H9 (cell line): ENCODE measurements around the gene SAV1. TPM values are rescaled to one million over a fixed set of nuclear protein-coding genes. Genes with fewer than 3 reads are reported as not detected.

ENCODE experiments used
- DNase-seq: peaks from one replicate; pipeline ENCODE4 v3.0.0-alpha.2; 2017
- H2AFZ ChIP-seq: one replicate; pipeline ENCODE4 v1.6.1; 2013; ENCODE audit warnings: mild to moderate bottlenecking, low read length, control low read depth, moderate library complexity
- H2AK5ac ChIP-seq: 2 replicates; pipeline ENCODE4 v1.6.1; 2013; ENCODE audit warnings: low read length, control low read depth, mixed read lengths; ENCODE audit not compliant: insufficient read length
- H2BK120ac ChIP-seq: one replicate; pipeline ENCODE4 v1.6.1; 2013; ENCODE audit warnings: low read depth, mild to moderate bottlenecking, low read length, control low read depth, inconsistent platforms; ENCODE audit not compliant: poor library complexity, severe bottlenecking
- H2BK12ac ChIP-seq: 2 replicates; pipeline ENCODE4 v1.6.1; 2013; ENCODE audit warnings: low read length, control low read depth, mixed read lengths, low read depth; ENCODE audit not compliant: insufficient read length
- H2BK15ac ChIP-seq: 2 replicates; pipeline ENCODE4 v1.6.1; 2013; ENCODE audit warnings: low read depth, low read length, control low read depth
- H2BK20ac ChIP-seq: one replicate; pipeline ENCODE4 v1.6.1; 2013; ENCODE audit warnings: low read depth, mild to moderate bottlenecking, low read length, control low read depth, inconsistent platforms; ENCODE audit not compliant: poor library complexity, severe bottlenecking
- H2BK5ac ChIP-seq: 2 replicates; pipeline ENCODE4 v1.6.1; 2013; ENCODE audit warnings: low read length, control low read depth, mixed read lengths; ENCODE audit not compliant: insufficient read length
- H3K14ac ChIP-seq: 2 replicates; pipeline ENCODE4 v1.6.1; 2013; ENCODE audit warnings: low read length, control low read depth; ENCODE audit not compliant: insufficient read depth
- H3K18ac ChIP-seq: 2 replicates; pipeline ENCODE4 v1.6.1; 2013; ENCODE audit warnings: low read depth, mild to moderate bottlenecking, mixed read lengths, low read length, control low read depth; ENCODE audit not compliant: insufficient read length
- H3K23ac ChIP-seq: 2 replicates; pipeline ENCODE4 v1.6.1; 2013; ENCODE audit warnings: low read length, control low read depth, mixed read lengths, low read depth; ENCODE audit not compliant: insufficient read length
- H3K23me2 ChIP-seq: 2 replicates; pipeline ENCODE4 v1.6.1; 2013; ENCODE audit warnings: low read depth, mild to moderate bottlenecking, mixed read lengths, low read length, control low read depth; ENCODE audit not compliant: insufficient read length, poor library complexity, severe bottlenecking
- H3K27ac ChIP-seq: 2 replicates; pipeline ENCODE4 v1.5.1; 2013; ENCODE audit warnings: low read length, control low read depth, mixed read lengths, low read depth; ENCODE audit not compliant: insufficient read length
- H3K27me3 ChIP-seq: 2 replicates; pipeline ENCODE4 v1.6.1; 2013; ENCODE audit warnings: low read length, control low read depth, inconsistent platforms; ENCODE audit not compliant: insufficient read depth
- H3K4ac ChIP-seq: 2 replicates; pipeline ENCODE4 v1.6.1; 2013; ENCODE audit warnings: low read depth, mild to moderate bottlenecking, control low read depth, inconsistent platforms, low read length, moderate library complexity
- H3K4me1 ChIP-seq: 2 replicates; pipeline ENCODE4 v1.6.1; 2013; ENCODE audit warnings: low read length, control low read depth, inconsistent platforms; ENCODE audit not compliant: insufficient read depth
- H3K4me2 ChIP-seq: 2 replicates; pipeline ENCODE4 v1.6.1; 2013; ENCODE audit warnings: low read length, control low read depth, mixed read lengths; ENCODE audit not compliant: insufficient read length, insufficient read depth
- H3K56ac ChIP-seq: 2 replicates; pipeline ENCODE4 v1.6.1; 2013; ENCODE audit warnings: low read depth, mild to moderate bottlenecking, mixed read lengths, low read length, control low read depth; ENCODE audit not compliant: insufficient read length
- H3K79me1 ChIP-seq: 2 replicates; pipeline ENCODE4 v1.6.1; 2013; ENCODE audit warnings: low read depth, mild to moderate bottlenecking, moderate library complexity, low read length, control low read depth, inconsistent platforms; ENCODE audit not compliant: insufficient read depth, poor library complexity, severe bottlenecking
- H3K79me2 ChIP-seq: 2 replicates; pipeline ENCODE4 v1.6.1; 2013; ENCODE audit warnings: low read length, control low read depth, inconsistent platforms; ENCODE audit not compliant: insufficient read depth
- H3K9ac ChIP-seq: 2 replicates; pipeline ENCODE4 v1.6.1; 2013; ENCODE audit warnings: low read length, control low read depth, mixed read lengths; ENCODE audit not compliant: insufficient read length; ENCODE audit errors: extremely low read depth
- H3K9me3 ChIP-seq: one replicate; pipeline ENCODE4 v1.6.1; 2013; ENCODE audit warnings: low read depth, low read length, inconsistent platforms; ENCODE audit not compliant: control insufficient read depth
- H3T11ph ChIP-seq: one replicate; pipeline ENCODE4 v1.6.1; 2013; ENCODE audit warnings: mild to moderate bottlenecking, low read length, control low read depth, inconsistent platforms
- H4K20me1 ChIP-seq: one replicate; pipeline ENCODE4 v1.6.1; 2013; ENCODE audit not compliant: control insufficient read depth, insufficient read length, insufficient read depth
- H4K5ac ChIP-seq: 2 replicates; pipeline ENCODE4 v1.6.1; 2013; ENCODE audit warnings: low read depth, mild to moderate bottlenecking, mixed read lengths, low read length, control low read depth; ENCODE audit not compliant: insufficient read length
- H4K8ac ChIP-seq: replicated peaks from 2 replicates; pipeline ENCODE4 v1.6.1; 2013; ENCODE audit warnings: low read length, control low read depth, mixed read lengths, low read depth; ENCODE audit not compliant: insufficient read length
- H4K91ac ChIP-seq: 2 replicates; pipeline ENCODE4 v1.6.1; 2013; ENCODE audit warnings: low read depth, mild to moderate bottlenecking, moderate library complexity, mixed read lengths, low read length, control low read depth; ENCODE audit not compliant: insufficient read length
- H3K27ac Mint-ChIP-seq, 3 experiments: 2 replicates in 2 of 3; 3 replicates in 1 of 3; pipeline ENCODE4 v1.8.0; 2020 to 2021; ENCODE audit warnings: mixed read lengths in 3 of 3, mild to moderate bottlenecking in 1 of 3, moderate library complexity in 1 of 3
- H3K27me3 Mint-ChIP-seq: 2 replicates; pipeline ENCODE4 v1.8.0; 2021; ENCODE audit warnings: low read depth, mild to moderate bottlenecking, moderate library complexity, mixed read lengths
- H3K36me3 Mint-ChIP-seq, 3 experiments: 2 replicates in 2 of 3; 3 replicates in 1 of 3; pipeline ENCODE4 v1.8.0; 2020 to 2021; ENCODE audit warnings: low read depth in 3 of 3, mixed read lengths in 3 of 3; ENCODE audit not compliant: insufficient read depth in 1 of 3
- H3K4me1 Mint-ChIP-seq, 2 experiments: 2 replicates each; pipeline ENCODE4 v1.8.0; 2020; ENCODE audit warnings: mixed read lengths in 2 of 2
- H3K4me3 Mint-ChIP-seq, 2 experiments: 2 replicates in 1 of 2; 3 replicates in 1 of 2; pipeline ENCODE4 v1.8.0; 2020 to 2021; ENCODE audit warnings: mild to moderate bottlenecking in 2 of 2, mixed read lengths in 2 of 2, moderate library complexity in 1 of 2
- H3K9me3 Mint-ChIP-seq, 2 experiments: 2 replicates in 1 of 2; 3 replicates in 1 of 2; pipeline ENCODE4 v1.8.0; 2020; ENCODE audit warnings: mild to moderate bottlenecking in 2 of 2, mixed read lengths in 2 of 2, moderate library complexity in 1 of 2
- WGBS: extraction: QIAGEN DNeasy Blood & Tissue Kit; methylation state at CpG from one replicate; pipeline ENCODE4 v1.1.7; 2013; ENCODE audit warnings: missing lambda C conversion rate, low lambda C conversion rate, mixed read lengths; ENCODE audit not compliant: insufficient read length; ENCODE audit errors: extremely low coverage; 5-methylcytosine and 5-hydroxymethylcytosine counted together
- total RNA-seq: library from RNA; stranded (reverse); gene quantifications from 2 replicates; pipeline ENCODE4 v1.2.1, GENCODE V29; 2021
- TF ChIP-seq, protein P1 (sequence below): fragments of 200-600 bp; sonication (generic); conservative IDR thresholded peaks from 3 replicates; pipeline ENCODE4 v1.8.0; 2021; ENCODE audit warnings: antibody characterized with exemption, mild to moderate bottlenecking

The SAV1 gene
- total RNA-seq, 1 experiment from 2014 or later, result 57.3 TPM

DNA sequence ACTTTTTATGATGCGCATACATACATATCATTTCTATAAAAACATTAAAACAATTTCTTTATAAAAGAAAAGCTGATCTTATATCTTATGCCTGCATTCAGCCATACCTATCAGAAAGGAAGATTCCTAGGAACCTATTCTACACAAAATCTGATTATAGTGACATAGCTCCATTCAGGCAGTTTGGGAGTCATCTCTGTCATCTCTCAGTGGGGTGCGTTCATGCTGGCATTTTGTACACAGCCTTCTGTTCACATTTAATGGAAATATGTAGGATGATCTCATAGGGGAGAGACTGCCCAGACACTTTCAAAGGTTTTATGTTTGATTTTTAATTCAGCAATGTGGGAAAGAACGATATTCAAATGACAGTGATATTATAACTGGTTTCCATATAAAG is 55.3 kb downstream of the SAV1 start:
- H2AK5ac ChIP-seq, result no peak overlapping the region
- H3K18ac ChIP-seq, result no peak overlapping the region
- TF ChIP-seq, protein P1, sequence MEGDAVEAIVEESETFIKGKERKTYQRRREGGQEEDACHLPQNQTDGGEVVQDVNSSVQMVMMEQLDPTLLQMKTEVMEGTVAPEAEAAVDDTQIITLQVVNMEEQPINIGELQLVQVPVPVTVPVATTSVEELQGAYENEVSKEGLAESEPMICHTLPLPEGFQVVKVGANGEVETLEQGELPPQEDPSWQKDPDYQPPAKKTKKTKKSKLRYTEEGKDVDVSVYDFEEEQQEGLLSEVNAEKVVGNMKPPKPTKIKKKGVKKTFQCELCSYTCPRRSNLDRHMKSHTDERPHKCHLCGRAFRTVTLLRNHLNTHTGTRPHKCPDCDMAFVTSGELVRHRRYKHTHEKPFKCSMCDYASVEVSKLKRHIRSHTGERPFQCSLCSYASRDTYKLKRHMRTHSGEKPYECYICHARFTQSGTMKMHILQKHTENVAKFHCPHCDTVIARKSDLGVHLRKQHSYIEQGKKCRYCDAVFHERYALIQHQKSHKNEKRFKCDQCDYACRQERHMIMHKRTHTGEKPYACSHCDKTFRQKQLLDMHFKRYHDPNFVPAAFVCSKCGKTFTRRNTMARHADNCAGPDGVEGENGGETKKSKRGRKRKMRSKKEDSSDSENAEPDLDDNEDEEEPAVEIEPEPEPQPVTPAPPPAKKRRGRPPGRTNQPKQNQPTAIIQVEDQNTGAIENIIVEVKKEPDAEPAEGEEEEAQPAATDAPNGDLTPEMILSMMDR, result no peak
- H2BK20ac ChIP-seq, result no peak overlapping the region
- H4K5ac ChIP-seq, result no peak overlapping the region
- no peak overlapping the region for H2BK15ac ChIP-seq
- H2BK120ac ChIP-seq, result no peak overlapping the region
- H3K4ac ChIP-seq, result no peak overlapping the region
- H3K4me1 ChIP-seq, result no peaks in the 10 kb centered on the region
- no peak overlapping the region for H3K56ac ChIP-seq
- Mint-ChIP-seq H3K27ac (no peak overlapping the region), H3K4me3 (no peak overlapping the region), H3K27me3 (no peaks in the 10 kb centered on the region), H3K4me1 (no peaks in the 10 kb centered on the region), H3K9me3 (no peaks in the 10 kb centered on the region), H3K36me3 (no peaks in the 10 kb centered on the region)
- H2BK5ac ChIP-seq, result no peak overlapping the region
- no peaks in the 10 kb centered on the region for H4K20me1 ChIP-seq
- no peak overlapping the region for H3K27ac ChIP-seq
- H3K79me2 ChIP-seq, result no peaks in the 10 kb centered on the region
- WGBS, result no CpG with 5 or more reads among the region's 3 CpGs
- H3K9ac ChIP-seq, result no peak overlapping the region
- H3K4me2 ChIP-seq, result no peak overlapping the region
- H2AFZ ChIP-seq, result no peak overlapping the region
- no peak overlapping the region for H2BK12ac ChIP-seq
- H3K14ac ChIP-seq, result no peak overlapping the region
- no peaks in the 10 kb centered on the region for H3K9me3 ChIP-seq
- no peak overlapping the region for H3T11ph ChIP-seq
- H3K23ac ChIP-seq, result no peak overlapping the region
- H4K8ac ChIP-seq, result no peak overlapping the region
- H3K23me2 ChIP-seq, result no peaks in the 10 kb centered on the region
- no peak for DNase-seq
- H3K27me3 ChIP-seq, result no peaks in the 10 kb centered on the region
- H4K91ac ChIP-seq, result no peak overlapping the region
- no peaks in the 10 kb centered on the region for H3K79me1 ChIP-seq
